Measurements from ENCODE around the gene PGBD1.

GRCh38 chr6:28264834-28265401 lies 16.5 kb upstream of the PGBD1 start:
- TF ChIP-seq CTCF (IDR thresholded peaks at IDR 0.05 in 8 of 11, conservative IDR thresholded peaks at IDR 0.05 in 3 of 11), result no peak
- TF ChIP-seq POLR2A (IDR thresholded peaks at IDR 0.05), result no peak
- no peak for TF ChIP-seq POLR2AphosphoS5 (IDR thresholded peaks at IDR 0.05)
